Omental fat pad (tissue), 4 donors: ENCODE data around the gene RIN3. TPM values are rescaled to one million over a fixed set of nuclear protein-coding genes. Genes with fewer than 3 reads are reported as not detected.

Experiments used
- ATAC-seq: fragments of 150-250 bp; one replicate; pipeline ENCODE4 v1.9.1; 2016; ENCODE audit warnings: mild to moderate bottlenecking, moderate library complexity; ENCODE audit not compliant: low FRiP score
- DNase-seq: peaks from one replicate; pipeline ENCODE4 v3.0.0-alpha.2; 2019; ENCODE audit warnings: low spot score
- CTCF ChIP-seq, 3 donors: fragments of 450-650 bp; IDR thresholded peaks; one replicate each; pipeline ENCODE4 v1.5.1; 2016 to 2017; ENCODE audit warnings: antibody characterized with exemption in 3 of 3, mild to moderate bottlenecking in 3 of 3, moderate library complexity in 2 of 3
- total RNA-seq, 4 donors: library from RNA; depleted of rRNA; stranded (reverse); fragments of >200 nt; gene quantifications; one replicate each; pipeline ENCODE4 v1.1.0, GENCODE V29; 2016

RIN3 gene
- total RNA-seq, 4 donors from 2014 or later: 11.6 to 36.3 (median 20.2) TPM

- ATAC-seq (no peak), DNase-seq (no peak)
- TF ChIP-seq CTCF (IDR thresholded peaks at IDR 0.05): no peak
Observed at GRCh38 chr14:92521058-92521415, 7.5 kb downstream of the RIN3 start.

GRCh38 chr14:92523752-92524151, 10.2 kb downstream of the RIN3 start:
- ATAC-seq (no peak), DNase-seq (no peak)
- no peak for TF ChIP-seq CTCF (IDR thresholded peaks at IDR 0.05)

- no peak for ATAC-seq
- no peak for TF ChIP-seq CTCF (IDR thresholded peaks at IDR 0.05)
- DNase-seq: no peak
Observed at GRCh38 chr14:92524602-92525185, 11.1 kb downstream of the RIN3 start.

GRCh38 chr14:92525322-92526095, 11.9 kb downstream of the RIN3 start:
- DNase-seq (no peak), ATAC-seq (no peak)
- TF ChIP-seq CTCF (IDR thresholded peaks at IDR 0.05): no peak

- ATAC-seq (no peak), DNase-seq (no peak)
- no peak for TF ChIP-seq CTCF (IDR thresholded peaks at IDR 0.05)
Observed at GRCh38 chr14:92527721-92528120, 14.1 kb downstream of the RIN3 start.

- DNase-seq: no peak
- no peak for TF ChIP-seq CTCF (IDR thresholded peaks at IDR 0.05)
- no peak for ATAC-seq
Observed at GRCh38 chr14:92528486-92529100, 15.0 kb downstream of the RIN3 start.
